Measurements from ENCODE around the gene GRID2. TPM values are rescaled to one million over a fixed set of nuclear protein-coding genes. Genes with fewer than 3 reads are reported as not detected.

Gene GRID2
- total RNA-seq, 1 donor: not detected

GRCh38 chr4:93084599-93085305 is 781.0 kb downstream of the GRID2 start:
- TF ChIP-seq, protein P1, sequence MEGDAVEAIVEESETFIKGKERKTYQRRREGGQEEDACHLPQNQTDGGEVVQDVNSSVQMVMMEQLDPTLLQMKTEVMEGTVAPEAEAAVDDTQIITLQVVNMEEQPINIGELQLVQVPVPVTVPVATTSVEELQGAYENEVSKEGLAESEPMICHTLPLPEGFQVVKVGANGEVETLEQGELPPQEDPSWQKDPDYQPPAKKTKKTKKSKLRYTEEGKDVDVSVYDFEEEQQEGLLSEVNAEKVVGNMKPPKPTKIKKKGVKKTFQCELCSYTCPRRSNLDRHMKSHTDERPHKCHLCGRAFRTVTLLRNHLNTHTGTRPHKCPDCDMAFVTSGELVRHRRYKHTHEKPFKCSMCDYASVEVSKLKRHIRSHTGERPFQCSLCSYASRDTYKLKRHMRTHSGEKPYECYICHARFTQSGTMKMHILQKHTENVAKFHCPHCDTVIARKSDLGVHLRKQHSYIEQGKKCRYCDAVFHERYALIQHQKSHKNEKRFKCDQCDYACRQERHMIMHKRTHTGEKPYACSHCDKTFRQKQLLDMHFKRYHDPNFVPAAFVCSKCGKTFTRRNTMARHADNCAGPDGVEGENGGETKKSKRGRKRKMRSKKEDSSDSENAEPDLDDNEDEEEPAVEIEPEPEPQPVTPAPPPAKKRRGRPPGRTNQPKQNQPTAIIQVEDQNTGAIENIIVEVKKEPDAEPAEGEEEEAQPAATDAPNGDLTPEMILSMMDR (IDR thresholded peaks at IDR 0.05; ENCODE audit: insufficient read depth, low read depth, low read length): no peak
- no peak for DNase-seq (ENCODE audit: low read depth)
- no peak overlapping the region for H3K4me3 ChIP-seq (ENCODE audit: low read depth, low read length)

- DNase-seq (ENCODE audit: low read depth): no peak
- no peak overlapping the region for H3K4me3 ChIP-seq (ENCODE audit: low read depth, low read length)
- TF ChIP-seq, protein P1 (IDR thresholded peaks at IDR 0.05; ENCODE audit: insufficient read depth, low read depth, low read length): no peak
Measured at GRCh38 chr4:93086356-93086755, 782.6 kb downstream of the GRID2 start.

DNA sequence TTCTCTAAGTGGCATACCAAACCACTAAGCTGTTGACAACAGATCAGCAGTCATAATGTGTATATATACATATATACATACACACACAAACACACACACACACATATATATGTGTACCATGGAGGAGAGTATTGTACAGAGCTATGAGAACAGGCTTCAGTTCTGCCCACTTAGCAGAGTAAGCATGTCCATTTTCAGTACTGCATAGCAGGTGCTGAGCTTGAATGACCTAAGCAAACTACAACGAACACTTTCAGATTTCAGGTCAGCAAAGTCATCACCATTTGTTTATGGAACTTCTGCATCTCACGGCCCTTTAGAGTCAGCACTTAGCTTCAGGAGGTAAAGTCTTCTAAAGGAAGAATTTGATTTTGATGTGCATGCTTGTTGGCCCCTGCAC is 789.0 kb downstream of the GRID2 start:
- TF ChIP-seq, protein P1 (IDR thresholded peaks at IDR 0.05; ENCODE audit: insufficient read depth, low read depth, low read length): no peak
- no peak for DNase-seq (ENCODE audit: low read depth)
- H3K4me3 ChIP-seq (ENCODE audit: low read depth, low read length): no peak overlapping the region

- H3K4me3 ChIP-seq (ENCODE audit: low read depth, low read length): no peak overlapping the region
- TF ChIP-seq, protein P1 (IDR thresholded peaks at IDR 0.05; ENCODE audit: insufficient read depth, low read depth, low read length): no peak
- no peak for DNase-seq (ENCODE audit: low read depth)
Measured at GRCh38 chr4:93103042-93103441, 799.3 kb downstream of the GRID2 start.

- H3K4me3 ChIP-seq (ENCODE audit: low read depth, low read length): no peak overlapping the region
- TF ChIP-seq, protein P1 (IDR thresholded peaks at IDR 0.05; ENCODE audit: insufficient read depth, low read depth, low read length): no peak
- DNase-seq (ENCODE audit: low read depth): no peak
Measured at GRCh38 chr4:93116624-93117023, 812.9 kb downstream of the GRID2 start.

DNA sequence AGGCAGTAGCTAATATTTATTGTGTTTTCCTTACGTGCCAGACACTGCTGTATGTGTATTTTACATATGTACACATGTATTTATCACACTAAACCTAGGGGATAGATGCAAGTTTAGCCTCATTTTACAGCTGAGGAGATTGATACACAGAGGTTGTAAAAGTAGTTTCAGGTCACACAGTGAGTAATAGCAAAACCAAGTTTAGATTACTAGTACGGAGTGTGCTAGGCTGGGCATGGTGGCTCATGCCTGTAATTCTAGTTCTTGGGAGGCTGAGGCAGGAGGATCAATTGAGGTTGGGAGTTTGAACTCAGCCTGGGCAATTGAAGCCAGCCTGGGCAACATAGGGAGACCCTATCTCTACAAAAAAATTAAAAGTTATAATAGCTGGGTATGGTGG is 823.7 kb downstream of the GRID2 start:
- H3K4me3 ChIP-seq (ENCODE audit: low read depth, low read length): no peak overlapping the region
- DNase-seq (ENCODE audit: low read depth): no peak
- TF ChIP-seq, protein P1 (IDR thresholded peaks at IDR 0.05; ENCODE audit: insufficient read depth, low read depth, low read length): no peak

DNA sequence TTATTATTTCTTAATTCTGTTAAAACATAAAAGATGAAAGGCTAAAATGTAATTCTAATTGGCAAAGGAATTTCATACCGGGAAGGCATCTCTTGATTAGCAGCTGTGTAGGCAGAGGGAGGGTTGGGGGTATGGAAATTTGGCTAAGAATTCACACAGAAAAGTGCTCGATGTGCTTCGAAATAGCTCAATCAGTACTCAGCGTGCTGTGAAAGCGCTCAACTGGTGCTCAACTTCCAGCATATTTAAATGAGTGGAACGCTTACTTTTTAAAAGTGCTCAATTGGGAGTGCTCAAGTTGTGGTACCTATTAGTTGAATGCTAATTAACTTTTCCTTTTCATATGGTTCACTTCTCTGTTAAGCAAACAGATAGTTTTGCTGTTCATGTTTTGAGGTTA is 828.9 kb downstream of the GRID2 start:
- H3K4me3 ChIP-seq (ENCODE audit: low read depth, low read length): no peak overlapping the region
- no peak for DNase-seq (ENCODE audit: low read depth)
- TF ChIP-seq, protein P1 (IDR thresholded peaks at IDR 0.05; ENCODE audit: insufficient read depth, low read depth, low read length): no peak
